Activated T-cell treated with anti-CD3 and anti-CD28 coated beads, Interleukin-2, amount 50 U/mL, for 24 hours (primary cell): ENCODE data around the gene UCP3.
"Not testable (repeated sequence)": the region's sequence is repeated elsewhere in the genome, so short reads cannot be mapped to it uniquely, and the experiment has no call there.

Experiments used
- DNase-seq: peaks from one replicate; pipeline ENCODE4 v3.0.0-alpha.2; 2020
- H3K27ac Mint-ChIP-seq: 2 replicates; pipeline ENCODE4 v1.8.0; 2020; ENCODE audit warnings: mild to moderate bottlenecking, mixed read lengths
- H3K27me3 Mint-ChIP-seq: 2 replicates; pipeline ENCODE4 v1.8.0; 2020; ENCODE audit warnings: mixed read lengths
- H3K36me3 Mint-ChIP-seq: 2 replicates; pipeline ENCODE4 v1.8.0; 2020; ENCODE audit warnings: low read depth, mixed read lengths
- H3K4me1 Mint-ChIP-seq: 2 replicates; pipeline ENCODE4 v1.8.0; 2020; ENCODE audit warnings: low read depth, mixed read lengths
- H3K4me3 Mint-ChIP-seq: 2 replicates; pipeline ENCODE4 v1.8.0; 2020; ENCODE audit warnings: mild to moderate bottlenecking, moderate library complexity, mixed read lengths
- H3K9me3 Mint-ChIP-seq: 2 replicates; pipeline ENCODE4 v1.8.0; 2020; ENCODE audit warnings: mixed read lengths

The UCP3 gene

DNA sequence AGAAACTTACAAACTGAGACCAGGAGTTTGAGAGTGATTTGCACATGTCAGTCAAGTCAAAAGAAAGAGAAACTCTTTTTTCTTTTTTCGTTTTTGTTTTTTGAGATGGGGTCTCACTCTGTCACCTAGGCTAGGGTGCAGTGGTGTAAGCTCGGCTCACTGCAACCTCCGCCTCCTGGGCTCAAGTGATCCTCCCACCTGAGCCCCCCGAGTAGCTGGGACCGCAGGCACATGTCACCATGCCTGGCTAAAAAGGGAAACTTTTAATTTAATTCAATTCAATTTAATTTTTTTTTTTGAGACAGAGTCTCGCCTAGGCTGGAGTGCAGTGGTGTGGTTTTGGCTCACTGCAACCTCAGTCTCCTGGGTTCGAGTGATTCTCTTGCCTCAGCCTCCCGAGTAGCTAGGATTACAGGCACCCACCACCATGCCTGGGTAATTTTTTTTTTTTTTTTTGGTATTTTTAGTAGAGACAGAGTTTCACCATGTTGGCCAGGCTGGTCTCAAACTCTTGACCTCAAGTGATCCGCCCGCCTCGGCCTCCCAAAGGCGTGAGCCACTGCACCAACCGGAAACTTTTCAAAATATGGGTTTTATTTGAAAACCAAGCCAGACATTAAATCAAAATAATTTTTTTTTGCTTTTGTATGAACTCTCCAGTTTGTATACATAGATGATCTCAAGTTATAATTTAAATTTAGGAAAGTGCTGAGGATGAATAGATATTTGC lies 9.9 kb downstream of the UCP3 start:
- Mint-ChIP-seq H3K4me3 (no peak overlapping the region), H3K27me3 (no peaks in the 10 kb centered on the region), H3K27ac (peak overlapping the region; percentile 65), H3K9me3 (no peaks in the 10 kb centered on the region), H3K36me3 (peaks cover 26% of the 10 kb centered on the region), H3K4me1 (peaks cover 71% of the 10 kb centered on the region)
- no peak for DNase-seq

- no peaks in the 10 kb centered on the region for H3K27me3 Mint-ChIP-seq
- H3K27ac Mint-ChIP-seq: peak overlapping the region; percentile 56
- no peaks in the 10 kb centered on the region for H3K9me3 Mint-ChIP-seq
- no peak overlapping the region for H3K4me3 Mint-ChIP-seq
- DNase-seq: no peak
- peaks cover 10% of the 10 kb centered on the region for H3K36me3 Mint-ChIP-seq
- peaks cover 73% of the 10 kb centered on the region for H3K4me1 Mint-ChIP-seq
Observed at GRCh38 chr11:73997120-73997770, 11.6 kb downstream of the UCP3 start.

- peak overlapping the region; percentile 92 for H3K27ac Mint-ChIP-seq
- peaks cover 7% of the 10 kb centered on the region for H3K36me3 Mint-ChIP-seq
- no peak for DNase-seq
- no peaks in the 10 kb centered on the region for H3K9me3 Mint-ChIP-seq
- peak overlapping the region; percentile 59 for H3K4me3 Mint-ChIP-seq
- H3K27me3 Mint-ChIP-seq: no peaks in the 10 kb centered on the region
- H3K4me1 Mint-ChIP-seq: peaks cover 81% of the 10 kb centered on the region
Observed at GRCh38 chr11:73996161-73996747, 12.6 kb downstream of the UCP3 start.

DNA sequence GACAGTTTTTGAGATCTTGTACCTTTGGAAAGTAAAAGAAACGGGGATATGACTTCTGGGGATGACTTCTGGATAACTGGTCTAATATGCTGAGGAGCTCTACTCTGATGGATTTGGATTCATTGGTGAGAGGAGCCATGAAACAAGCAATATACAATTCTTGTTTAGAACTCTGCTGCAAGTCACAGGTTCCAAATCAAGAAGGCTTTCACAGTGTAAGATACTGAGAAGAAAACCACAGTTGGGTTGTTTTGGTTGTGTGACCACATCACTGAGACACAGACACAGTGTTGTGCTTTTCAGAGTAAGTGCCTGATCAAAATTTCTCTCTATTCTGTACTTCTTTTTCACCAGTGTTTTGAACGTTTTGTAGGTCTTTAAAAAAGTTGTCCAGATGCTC lies 13.2 kb downstream of the UCP3 start:
- H3K36me3 Mint-ChIP-seq: peaks cover 3% of the 10 kb centered on the region

GRCh38 chr11:73995247-73995646 lies 13.6 kb downstream of the UCP3 start:
- Mint-ChIP-seq H3K27me3 (no peaks in the 10 kb centered on the region), H3K4me1 (peaks cover 79% of the 10 kb centered on the region), H3K9me3 (no peaks in the 10 kb centered on the region), H3K4me3 (peak overlapping the region; percentile 59), H3K27ac (peak overlapping the region; percentile 92), H3K36me3 (peaks cover 3% of the 10 kb centered on the region)
- DNase-seq: no peak

More for the DNA sequence above, 13.2 kb downstream of the UCP3 start:
- Mint-ChIP-seq H3K27ac (peak overlapping the region; percentile 92), H3K4me1 (peaks cover 81% of the 10 kb centered on the region), H3K27me3 (no peaks in the 10 kb centered on the region), H3K9me3 (no peaks in the 10 kb centered on the region), H3K4me3 (peak overlapping the region; percentile 59)
- no peak for DNase-seq

DNA sequence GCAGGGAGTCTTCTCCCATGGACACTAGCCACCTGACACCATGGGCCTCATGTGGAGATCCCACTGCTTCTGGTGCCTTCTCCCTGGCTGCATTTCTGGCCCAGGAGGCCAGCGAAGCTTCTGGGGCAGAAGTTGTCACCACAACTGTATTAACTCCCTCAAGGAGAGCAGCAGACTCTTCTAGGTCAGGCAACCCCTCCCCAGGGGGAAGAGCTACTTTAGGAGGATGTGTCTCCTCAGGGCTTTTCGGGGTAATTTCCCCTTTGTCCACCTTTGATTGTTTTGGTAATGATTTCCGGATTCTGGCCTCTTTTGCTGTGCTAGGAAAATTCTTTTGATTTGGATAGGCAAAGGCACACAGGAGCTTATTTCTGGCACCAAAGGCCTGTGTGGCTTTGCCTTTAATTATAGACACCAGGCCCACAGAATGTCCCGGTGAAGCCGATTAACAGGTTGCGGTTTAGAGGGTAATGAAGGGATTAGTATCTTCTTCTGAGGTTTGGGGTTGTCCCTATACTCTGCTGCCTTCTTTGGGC lies 17.3 kb downstream of the UCP3 start:
- no peak overlapping the region for H3K4me3 Mint-ChIP-seq
- H3K4me1 Mint-ChIP-seq: peaks cover 49% of the 10 kb centered on the region
- no peaks in the 10 kb centered on the region for H3K36me3 Mint-ChIP-seq
- no peaks in the 10 kb centered on the region for H3K27me3 Mint-ChIP-seq
- H3K27ac Mint-ChIP-seq: peak overlapping the region; percentile 18
- no peaks in the 10 kb centered on the region for H3K9me3 Mint-ChIP-seq
- DNase-seq: no peak

GRCh38 chr11:73990730-73991129 lies 18.2 kb downstream of the UCP3 start:
- Mint-ChIP-seq H3K9me3 (no peaks in the 10 kb centered on the region), H3K27me3 (no peaks in the 10 kb centered on the region), H3K27ac (no peak overlapping the region), H3K4me3 (no peak overlapping the region), H3K4me1 (peaks cover 45% of the 10 kb centered on the region), H3K36me3 (no peaks in the 10 kb centered on the region)
- no peak for DNase-seq

- H3K36me3 Mint-ChIP-seq: no peaks in the 10 kb centered on the region
- no peaks in the 10 kb centered on the region for H3K9me3 Mint-ChIP-seq
- H3K4me3 Mint-ChIP-seq: no peak overlapping the region
- no peak for DNase-seq
- H3K4me1 Mint-ChIP-seq: peaks cover 42% of the 10 kb centered on the region
- H3K27me3 Mint-ChIP-seq: no peaks in the 10 kb centered on the region
- H3K27ac Mint-ChIP-seq: no peak overlapping the region
Observed at GRCh38 chr11:73989156-73989555, 19.7 kb downstream of the UCP3 start.

DNA sequence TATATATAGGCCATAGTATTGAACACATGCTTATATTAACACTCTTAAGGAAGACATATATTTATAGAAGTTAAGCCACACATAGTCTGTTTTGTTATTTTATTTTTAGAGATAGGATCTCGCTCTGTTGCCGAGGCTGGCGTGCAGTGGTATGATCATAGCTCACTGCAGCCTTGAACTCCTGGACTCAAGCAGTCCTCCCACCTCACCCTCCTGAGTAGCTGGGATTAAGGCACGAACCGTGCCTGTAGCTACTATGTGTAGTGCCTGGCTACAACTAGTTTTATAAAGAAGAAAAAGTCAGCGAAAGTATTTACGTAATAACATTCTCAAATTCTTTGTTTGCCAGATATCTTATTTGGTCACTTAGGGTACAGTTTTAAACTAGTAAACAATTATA lies 20.7 kb downstream of the UCP3 start:
- Mint-ChIP-seq H3K36me3 (peaks cover 5% of the 10 kb centered on the region), H3K4me1 (peaks cover 49% of the 10 kb centered on the region), H3K4me3 (no peak overlapping the region), H3K27me3 (no peaks in the 10 kb centered on the region), H3K9me3 (no peaks in the 10 kb centered on the region), H3K27ac (no peak overlapping the region)
- DNase-seq: no peak

DNA sequence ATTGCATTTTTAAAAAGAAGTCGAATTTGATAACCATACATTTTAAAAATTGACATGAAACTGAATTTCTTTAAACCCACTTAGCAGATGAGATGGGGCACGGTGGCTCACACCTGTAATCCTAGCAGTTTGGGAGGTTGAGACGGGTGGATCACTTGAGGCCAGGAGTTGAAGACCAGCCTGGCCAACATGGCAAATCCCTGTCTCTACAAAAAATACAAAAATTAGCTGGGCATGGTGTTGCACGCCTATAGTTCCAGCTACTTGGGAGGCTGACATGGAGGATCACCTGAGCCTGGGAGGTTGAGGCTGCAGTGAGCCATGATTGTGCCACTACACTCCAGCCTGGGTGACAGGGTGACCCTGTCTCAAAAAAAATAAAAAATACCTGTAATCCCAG lies 23.2 kb downstream of the UCP3 start:
- H3K4me3 Mint-ChIP-seq: peak overlapping the region; percentile 38
- DNase-seq, H3K27ac Mint-ChIP-seq, H3K27me3 Mint-ChIP-seq, H3K9me3 Mint-ChIP-seq: not testable (repeated sequence)
- peaks cover 38% of the 10 kb centered on the region for H3K4me1 Mint-ChIP-seq
- H3K36me3 Mint-ChIP-seq: peaks cover 28% of the 10 kb centered on the region

DNA sequence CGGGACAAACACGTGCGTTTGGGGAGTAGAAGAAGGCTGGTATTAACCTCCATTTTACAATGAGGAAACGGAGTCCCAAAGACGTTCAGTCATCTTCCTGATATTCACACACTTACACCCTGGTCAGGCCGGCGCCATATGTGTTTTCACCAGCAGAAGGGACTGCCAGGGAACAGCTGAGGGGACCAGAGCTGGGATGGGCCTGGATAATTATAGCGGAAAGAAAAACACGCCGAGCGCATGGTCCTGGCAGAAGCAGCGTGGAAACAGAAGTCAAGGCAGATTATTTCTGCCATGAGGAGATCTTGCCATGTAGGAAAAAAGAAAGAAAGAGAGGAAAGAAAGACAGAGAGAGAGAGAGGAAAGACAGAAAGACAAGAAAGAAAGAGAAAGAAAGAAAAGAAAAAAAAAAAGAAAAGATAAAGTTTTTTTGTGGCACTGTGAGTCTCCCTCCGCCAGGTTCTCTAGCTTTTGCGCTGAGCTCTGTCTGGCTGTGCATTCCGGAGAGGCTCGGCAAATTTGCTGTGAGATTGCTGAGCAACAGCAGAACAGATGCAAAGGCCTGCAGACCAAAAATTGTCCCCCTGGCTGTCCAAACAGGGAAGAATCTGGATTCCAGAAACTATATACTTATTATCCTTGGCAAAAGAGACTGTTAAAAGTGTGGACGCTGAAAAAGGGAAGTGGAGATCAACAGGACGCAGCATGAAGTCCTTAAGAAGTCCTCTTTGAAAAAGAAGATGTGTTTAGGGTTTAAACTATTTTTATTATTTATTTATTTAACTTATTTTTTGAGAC lies 24.9 kb downstream of the UCP3 start:
- DNase-seq: no peak
- H3K9me3 Mint-ChIP-seq: no peaks in the 10 kb centered on the region
- peak overlapping the region; percentile 99 for H3K27ac Mint-ChIP-seq
- H3K4me3 Mint-ChIP-seq: peak overlapping the region; percentile 90
- H3K4me1 Mint-ChIP-seq: peaks cover 52% of the 10 kb centered on the region
- no peaks in the 10 kb centered on the region for H3K27me3 Mint-ChIP-seq
- peaks cover 45% of the 10 kb centered on the region for H3K36me3 Mint-ChIP-seq

DNA sequence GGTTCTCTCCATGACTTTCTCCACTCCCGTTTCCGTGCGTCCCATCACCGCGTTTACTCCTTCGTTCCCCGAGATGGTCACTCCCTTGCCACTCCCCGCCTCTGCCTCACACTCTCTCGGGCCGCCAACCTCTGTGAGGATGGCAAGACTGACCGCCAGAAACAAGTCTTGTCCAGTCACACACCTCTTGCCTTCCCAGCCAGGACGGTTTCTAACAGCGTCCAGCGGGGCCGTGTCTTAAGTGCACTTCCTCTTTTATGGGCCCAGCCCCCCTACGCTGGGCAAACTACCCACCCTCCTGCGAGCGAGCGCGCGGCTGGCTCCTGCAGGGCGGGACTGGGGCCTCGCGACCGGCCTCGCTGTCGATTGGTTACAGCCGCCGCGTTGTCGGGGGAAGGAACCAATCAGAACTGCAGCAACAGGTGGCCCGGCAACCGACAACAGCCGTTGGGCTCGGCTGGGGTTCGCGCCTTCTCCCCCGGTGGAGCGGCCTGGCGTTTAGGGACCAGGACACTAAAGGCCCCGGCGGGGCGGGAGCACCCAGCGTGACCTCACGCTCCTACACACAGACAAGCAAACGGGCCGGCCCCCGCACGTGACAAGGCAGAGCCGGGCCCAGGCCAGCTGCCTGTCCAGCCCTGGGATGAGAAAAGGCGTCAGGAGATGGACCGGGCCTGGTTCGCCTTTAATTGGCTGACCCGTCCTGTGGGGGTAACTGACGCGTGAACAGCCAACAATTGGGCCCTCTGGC lies 25.7 kb downstream of the UCP3 start:
- Mint-ChIP-seq H3K27ac (peak overlapping the region; percentile 99), H3K4me1 (peaks cover 60% of the 10 kb centered on the region), H3K27me3 (no peaks in the 10 kb centered on the region), H3K4me3 (peak overlapping the region; percentile 90), H3K36me3 (peaks cover 53% of the 10 kb centered on the region), H3K9me3 (no peaks in the 10 kb centered on the region)
- peak; percentile 93 for DNase-seq

DNA sequence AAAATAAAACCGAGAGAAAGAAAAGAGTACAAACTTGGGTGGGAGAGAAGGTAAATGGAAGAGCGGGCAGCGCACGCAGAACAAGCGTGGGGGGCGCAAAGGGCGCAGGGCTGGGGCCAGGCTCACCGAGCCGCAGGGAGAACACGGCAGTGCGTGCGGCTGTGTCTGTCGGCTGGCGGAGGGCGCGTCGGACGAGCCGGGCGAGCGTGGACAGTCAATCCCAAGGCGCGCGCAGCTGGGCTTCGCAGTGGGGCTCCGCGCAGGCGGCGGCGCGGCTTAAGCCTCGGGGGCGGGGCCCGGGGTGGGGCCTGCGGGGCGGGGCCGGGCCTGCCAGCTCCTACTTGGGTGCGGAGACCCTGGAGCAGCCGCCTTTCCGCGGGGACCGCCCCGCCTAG lies 26.3 kb downstream of the UCP3 start, which contains the start of gene UCP2:
Gene UCP2, minus strand, starts transcription at position 249 of the 395 bp plus-strand sequence. CDS start 4,465 bp downstream, outside the sequence.
- H3K4me1 Mint-ChIP-seq: peaks cover 65% of the 10 kb centered on the region
- H3K36me3 Mint-ChIP-seq: peaks cover 59% of the 10 kb centered on the region
- H3K4me3 Mint-ChIP-seq: peak within 1 kb of the TSS; percentile 90
- peak within 1 kb of the TSS; percentile 99 for H3K27ac Mint-ChIP-seq
- peak; percentile 90 for DNase-seq
- no peaks in the 10 kb centered on the region for H3K27me3 Mint-ChIP-seq
- no peaks in the 10 kb centered on the region for H3K9me3 Mint-ChIP-seq
